Skeletal muscle tissue (tissue), 4 donors: ENCODE results near the gene HLA-DOA. TPM values are rescaled to one million over a fixed set of nuclear protein-coding genes. Genes with fewer than 3 reads are reported as not detected.

ENCODE experiments used
- H3K27ac ChIP-seq: one replicate; pipeline ENCODE4 v1.7.0; 2013; ENCODE audit warnings: mild to moderate bottlenecking, low read depth, low read length, inconsistent platforms
- H3K27me3 ChIP-seq, 3 donors: one replicate each; pipeline ENCODE4 v1.7.0; 2013; ENCODE audit warnings: low read length in 3 of 3; ENCODE audit not compliant: control insufficient read depth in 3 of 3, insufficient read depth in 3 of 3
- H3K36me3 ChIP-seq, 3 donors: one replicate each; pipeline ENCODE4 v1.7.0; 2013; ENCODE audit warnings: low read length in 3 of 3; ENCODE audit not compliant: control insufficient read depth in 3 of 3, insufficient read depth in 3 of 3
- H3K4me1 ChIP-seq, 3 donors: one replicate each; pipeline ENCODE4 v1.7.0; 2013; ENCODE audit warnings: low read length in 3 of 3, mild to moderate bottlenecking in 3 of 3; ENCODE audit not compliant: control insufficient read depth in 3 of 3, insufficient read depth in 3 of 3
- H3K4me3 ChIP-seq, 3 donors: one replicate each; pipeline ENCODE4 v1.7.0; 2013; ENCODE audit warnings: low read length in 3 of 3
- H3K9ac ChIP-seq, 3 donors: one replicate each; pipeline ENCODE4 v1.7.0; 2013; ENCODE audit warnings: low read length in 3 of 3, mild to moderate bottlenecking in 3 of 3, moderate library complexity in 2 of 3, low read depth in 1 of 3
- H3K9me3 ChIP-seq, 3 donors: one replicate each; pipeline ENCODE4 v1.7.0; 2013; ENCODE audit warnings: low read length in 3 of 3; ENCODE audit not compliant: control insufficient read depth in 3 of 3
- total RNA-seq: library from RNA; depleted of rRNA; stranded (reverse); fragments of >200 nt; gene quantifications from one replicate; pipeline ENCODE4 v1.2.3, GENCODE V29; 2014
- donor health status: Osteomylitis.

HLA-DOA gene
- total RNA-seq, 1 donor from 2014 or later: 1.0 TPM

GRCh38 chr6:33030245-33030644 is 20.9 kb upstream of the HLA-DOA start:
- H3K4me1 ChIP-seq: no peaks in the 10 kb centered on the region
- no peak overlapping the region for H3K4me3 ChIP-seq
- no peak overlapping the region for H3K9ac ChIP-seq
- H3K9me3 ChIP-seq: no peaks in the 10 kb centered on the region
- H3K27ac ChIP-seq: peak overlapping the region; percentile 69
- H3K27me3 ChIP-seq: no peaks in the 10 kb centered on the region
- no peaks in the 10 kb centered on the region for H3K36me3 ChIP-seq

- Histone ChIP-seq H3K27me3 (no peaks in the 10 kb centered on the region), H3K36me3 (no peaks in the 10 kb centered on the region), H3K9me3 (no peaks in the 10 kb centered on the region), H3K9ac (no peak overlapping the region), H3K4me3 (no peak overlapping the region), H3K4me1 (no peaks in the 10 kb centered on the region), H3K27ac (peak overlapping the region; percentile 69)
Observed at GRCh38 chr6:33029328-33030184, 20.2 kb upstream of the HLA-DOA start.

GRCh38 chr6:33028220-33028849 is 18.9 kb upstream of the HLA-DOA start:
- Histone ChIP-seq H3K27ac (peak overlapping the region; percentile 69), H3K9ac (no peak overlapping the region), H3K4me3 (no peak overlapping the region), H3K9me3 (no peaks in the 10 kb centered on the region), H3K36me3 (no peaks in the 10 kb centered on the region), H3K4me1 (no peaks in the 10 kb centered on the region), H3K27me3 (no peaks in the 10 kb centered on the region)

- Histone ChIP-seq H3K9me3 (no peaks in the 10 kb centered on the region), H3K27me3 (no peaks in the 10 kb centered on the region), H3K9ac (no peak overlapping the region), H3K27ac (no peak overlapping the region), H3K4me1 (peaks cover 3 to 11% (median 5%) of the 10 kb centered on the region in 3 donors), H3K36me3 (no peaks in the 10 kb centered on the region), H3K4me3 (no peak overlapping the region)
Observed at GRCh38 chr6:33024521-33024920, 15.1 kb upstream of the HLA-DOA start.

DNA sequence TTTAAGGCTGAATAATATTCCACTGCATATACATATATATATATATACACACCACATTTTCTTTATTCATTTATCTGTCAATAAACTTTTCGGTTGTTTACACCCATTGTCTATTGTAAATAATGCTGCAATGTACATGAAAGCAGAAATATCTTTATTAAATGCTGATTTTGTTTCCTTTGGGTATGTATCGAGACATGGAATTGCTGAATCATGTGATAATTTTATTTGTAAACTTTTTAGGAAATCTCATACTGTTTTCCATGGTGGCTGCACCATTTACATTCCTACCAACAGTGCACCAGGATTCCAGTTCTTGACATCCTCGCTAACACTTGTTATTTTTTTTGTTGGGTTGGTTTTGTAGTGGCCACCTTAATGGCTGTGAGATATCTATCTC is 14.1 kb upstream of the HLA-DOA start:
- Histone ChIP-seq H3K36me3 (no peaks in the 10 kb centered on the region), H3K27me3 (no peaks in the 10 kb centered on the region), H3K27ac (no peak overlapping the region), H3K4me3 (no peak overlapping the region), H3K4me1 (peaks cover 6 to 16% (median 10%) of the 10 kb centered on the region in 3 donors), H3K9me3 (no peaks in the 10 kb centered on the region), H3K9ac (no peak overlapping the region)

GRCh38 chr6:33021917-33022316 is 12.5 kb upstream of the HLA-DOA start:
- no peaks in the 10 kb centered on the region for H3K27me3 ChIP-seq
- no peaks in the 10 kb centered on the region for H3K9me3 ChIP-seq
- no peaks in the 10 kb centered on the region for H3K36me3 ChIP-seq
- no peak overlapping the region for H3K9ac ChIP-seq
- H3K27ac ChIP-seq: no peak overlapping the region
- H3K4me1 ChIP-seq: peaks cover 6 to 19% (median 16%) of the 10 kb centered on the region in 3 donors
- H3K4me3 ChIP-seq: no peak overlapping the region

- no peaks in the 10 kb centered on the region for H3K9me3 ChIP-seq
- peak overlapping the region; percentile 79 for H3K27ac ChIP-seq
- peak overlapping the region in 1 of 3 donors; percentile 27 for H3K9ac ChIP-seq
- H3K27me3 ChIP-seq: peaks cover 0 to 2% (median 0%) of the 10 kb centered on the region in 3 donors
- peaks cover 12 to 19% (median 16%) of the 10 kb centered on the region in 3 donors for H3K4me1 ChIP-seq
- no peaks in the 10 kb centered on the region for H3K36me3 ChIP-seq
- peak overlapping the region in 2 of 3 donors; percentile 44 for H3K4me3 ChIP-seq
Observed at GRCh38 chr6:33019372-33019771, 10.0 kb upstream of the HLA-DOA start.

DNA sequence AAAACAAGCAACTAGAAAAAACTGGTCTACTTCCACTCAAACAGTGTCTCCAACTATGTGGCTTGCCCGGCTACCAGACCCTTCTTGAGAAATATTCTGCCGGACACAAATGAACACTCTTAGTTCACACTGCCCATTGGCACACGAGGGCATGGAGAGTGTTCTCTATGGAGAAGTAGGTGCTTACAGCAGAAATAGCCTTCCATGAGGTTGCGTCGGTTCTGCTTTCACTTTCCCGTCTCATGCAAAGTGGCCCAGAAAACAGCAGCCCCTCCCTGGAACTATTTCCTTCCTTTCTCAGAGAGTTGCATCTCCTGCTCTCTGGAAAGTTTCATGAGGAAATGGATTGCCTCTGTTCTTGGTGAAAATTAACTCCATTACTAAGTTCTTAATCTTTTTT is 9.5 kb upstream of the HLA-DOA start:
- Histone ChIP-seq H3K9ac (peak overlapping the region in 1 of 3 donors; percentile 27), H3K9me3 (no peaks in the 10 kb centered on the region), H3K36me3 (no peaks in the 10 kb centered on the region), H3K27me3 (peaks cover 0 to 5% (median 3%) of the 10 kb centered on the region in 3 donors), H3K27ac (peak overlapping the region; percentile 79), H3K4me1 (peaks cover 12 to 19% (median 16%) of the 10 kb centered on the region in 3 donors), H3K4me3 (peak overlapping the region; percentile 44 to 61 (median 44))

GRCh38 chr6:33018418-33018817 is 9.0 kb upstream of the HLA-DOA start:
- no peaks in the 10 kb centered on the region for H3K36me3 ChIP-seq
- H3K9me3 ChIP-seq: no peaks in the 10 kb centered on the region
- peak overlapping the region in 1 of 3 donors; percentile 61 for H3K4me3 ChIP-seq
- H3K4me1 ChIP-seq: peaks cover 12 to 19% (median 16%) of the 10 kb centered on the region in 3 donors
- peak overlapping the region; percentile 57 for H3K27ac ChIP-seq
- H3K27me3 ChIP-seq: peaks cover 5 to 9% (median 8%) of the 10 kb centered on the region in 3 donors
- no peak overlapping the region for H3K9ac ChIP-seq
